ENCODE data around the gene ATG7.

ATG7 gene

GRCh38 chr3:11564577-11565001 lies 292.4 kb downstream of the ATG7 start:
- ChIA-PET CTCF (no interaction called here), POLR2A (no interaction called here)
- TF ChIP-seq CTCF (IDR thresholded peaks at IDR 0.05; ENCODE audit: control extremely low read depth, extremely low read depth, low read depth, missing control alignments), result no peak
- DNase-seq (ENCODE audit: extremely low spot score), result no peak

- POLR2A ChIA-PET, result no interaction called here
- TF ChIP-seq CTCF (IDR thresholded peaks at IDR 0.05; ENCODE audit: control extremely low read depth, extremely low read depth, low read depth, missing control alignments), result no peak
- no peak for DNase-seq (ENCODE audit: extremely low spot score)
- CTCF ChIA-PET, result interaction anchor here (1.4 kb wide), 1 partner anchor 14 kb away, joined by 5 read pairs; no protein-coding TSS in a partner anchor
Observed at GRCh38 chr3:11565072-11565471, 292.9 kb downstream of the ATG7 start.

GRCh38 chr3:11565492-11565891 lies 293.3 kb downstream of the ATG7 start:
- no peak for TF ChIP-seq CTCF (IDR thresholded peaks at IDR 0.05; ENCODE audit: control extremely low read depth, extremely low read depth, low read depth, missing control alignments)
- ChIA-PET CTCF (interaction anchor here (1.4 kb wide), 1 partner anchor 14 kb away, joined by 5 read pairs; no protein-coding TSS in a partner anchor), POLR2A (no interaction called here)
- no peak for DNase-seq (ENCODE audit: extremely low spot score)

GRCh38 chr3:11565932-11566331 lies 293.7 kb downstream of the ATG7 start:
- no peak for TF ChIP-seq CTCF (IDR thresholded peaks at IDR 0.05; ENCODE audit: control extremely low read depth, extremely low read depth, low read depth, missing control alignments)
- POLR2A ChIA-PET, result no interaction called here
- CTCF ChIA-PET, result interaction anchor here (1.4 kb wide), 1 partner anchor 13 kb away, joined by 5 read pairs; no protein-coding TSS in a partner anchor
- DNase-seq (ENCODE audit: extremely low spot score), result no peak

- no peak for TF ChIP-seq CTCF (IDR thresholded peaks at IDR 0.05; ENCODE audit: control extremely low read depth, extremely low read depth, low read depth, missing control alignments)
- ChIA-PET POLR2A (interaction anchor here (0.5 kb wide), 1 partner anchor 12 kb away, joined by 6 read pairs; no protein-coding TSS in a partner anchor), CTCF (no interaction called here)
- DNase-seq (ENCODE audit: extremely low spot score), result no peak
Observed at GRCh38 chr3:11566478-11566877, 294.3 kb downstream of the ATG7 start.

GRCh38 chr3:11566916-11567315 lies 294.7 kb downstream of the ATG7 start:
- DNase-seq (ENCODE audit: extremely low spot score), result no peak
- ChIA-PET CTCF (no interaction called here), POLR2A (interaction anchor here (0.5 kb wide), 1 partner anchor 12 kb away, joined by 6 read pairs; no protein-coding TSS in a partner anchor)
- no peak for TF ChIP-seq CTCF (IDR thresholded peaks at IDR 0.05; ENCODE audit: control extremely low read depth, extremely low read depth, low read depth, missing control alignments)

Data from GM10248 (cell line).